Measurements from ENCODE around the gene NREP. TPM values are rescaled to one million over a fixed set of nuclear protein-coding genes. Genes with fewer than 3 reads are reported as not detected.

The NREP gene
- total RNA-seq, 1 donor from 2014 or later, result 19.3 TPM

DNA sequence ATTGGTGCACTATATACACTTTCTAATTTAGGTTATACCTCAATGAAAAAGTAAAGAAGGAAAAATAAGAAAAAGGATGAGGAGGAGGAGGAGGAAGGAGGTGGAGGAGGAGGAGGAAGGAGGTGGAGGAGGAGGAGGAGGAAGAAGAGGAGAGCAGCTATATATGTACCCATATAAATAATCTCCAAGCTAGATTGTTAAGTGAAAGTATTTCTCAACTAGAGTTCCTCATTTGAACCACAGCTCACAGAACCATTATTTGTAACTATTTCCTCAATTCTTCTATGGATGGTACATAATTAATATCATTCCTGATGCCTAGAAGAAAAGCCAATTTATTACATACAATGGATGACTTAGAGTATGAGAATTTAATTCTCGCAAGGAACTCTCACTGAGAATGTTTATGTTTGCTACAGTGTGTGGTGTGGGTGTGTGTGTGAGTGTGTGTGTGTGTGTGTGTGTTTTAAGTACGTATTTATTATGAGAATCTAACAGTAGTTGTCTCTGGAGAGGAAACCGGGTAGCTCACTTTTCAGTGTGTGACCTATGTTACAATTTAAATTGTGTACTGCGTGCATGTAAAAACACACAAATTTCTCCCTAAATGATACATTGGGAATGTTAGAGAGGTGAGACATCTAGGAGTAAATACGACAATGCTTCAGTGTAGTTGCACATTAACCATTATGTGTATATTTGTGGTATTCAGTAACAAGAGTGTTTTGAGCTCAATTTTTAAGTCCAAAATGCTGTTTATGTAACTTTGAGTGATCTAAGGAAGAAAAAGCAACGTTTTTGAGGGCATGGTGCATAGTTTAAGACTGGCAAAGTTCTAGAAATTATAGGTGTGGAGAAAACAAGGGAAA lies 20.2 kb upstream of the NREP start:
- H3K36me3 ChIP-seq, result no peaks in the 10 kb centered on the region
- intact Hi-C loops (cut with DNase I), result no loop called here
- no peaks in the 10 kb centered on the region for H3K27me3 ChIP-seq
- peaks cover 17% of the 10 kb centered on the region for H3K4me1 ChIP-seq
- TF ChIP-seq, protein P1, sequence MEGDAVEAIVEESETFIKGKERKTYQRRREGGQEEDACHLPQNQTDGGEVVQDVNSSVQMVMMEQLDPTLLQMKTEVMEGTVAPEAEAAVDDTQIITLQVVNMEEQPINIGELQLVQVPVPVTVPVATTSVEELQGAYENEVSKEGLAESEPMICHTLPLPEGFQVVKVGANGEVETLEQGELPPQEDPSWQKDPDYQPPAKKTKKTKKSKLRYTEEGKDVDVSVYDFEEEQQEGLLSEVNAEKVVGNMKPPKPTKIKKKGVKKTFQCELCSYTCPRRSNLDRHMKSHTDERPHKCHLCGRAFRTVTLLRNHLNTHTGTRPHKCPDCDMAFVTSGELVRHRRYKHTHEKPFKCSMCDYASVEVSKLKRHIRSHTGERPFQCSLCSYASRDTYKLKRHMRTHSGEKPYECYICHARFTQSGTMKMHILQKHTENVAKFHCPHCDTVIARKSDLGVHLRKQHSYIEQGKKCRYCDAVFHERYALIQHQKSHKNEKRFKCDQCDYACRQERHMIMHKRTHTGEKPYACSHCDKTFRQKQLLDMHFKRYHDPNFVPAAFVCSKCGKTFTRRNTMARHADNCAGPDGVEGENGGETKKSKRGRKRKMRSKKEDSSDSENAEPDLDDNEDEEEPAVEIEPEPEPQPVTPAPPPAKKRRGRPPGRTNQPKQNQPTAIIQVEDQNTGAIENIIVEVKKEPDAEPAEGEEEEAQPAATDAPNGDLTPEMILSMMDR (IDR thresholded peaks at IDR 0.05), result no peak
- no peak overlapping the region for H3K4me3 ChIP-seq
- peak; percentile 27 for ATAC-seq
- no peaks in the 10 kb centered on the region for H3K9me3 ChIP-seq
- DNase-seq, result no peak
- no peak overlapping the region for H3K27ac ChIP-seq

GRCh38 chr5:111775224-111775623 lies 18.2 kb upstream of the NREP start:
- intact Hi-C loops (cut with DNase I), result no loop called here
- Histone ChIP-seq H3K27ac (no peak overlapping the region), H3K4me1 (peaks cover 16% of the 10 kb centered on the region), H3K4me3 (no peak overlapping the region), H3K9me3 (no peaks in the 10 kb centered on the region), H3K27me3 (no peaks in the 10 kb centered on the region), H3K36me3 (no peaks in the 10 kb centered on the region)
- DNase-seq (no peak), ATAC-seq (peak; percentile 74)
- TF ChIP-seq, protein P1 (IDR thresholded peaks at IDR 0.05), result no peak

DNA sequence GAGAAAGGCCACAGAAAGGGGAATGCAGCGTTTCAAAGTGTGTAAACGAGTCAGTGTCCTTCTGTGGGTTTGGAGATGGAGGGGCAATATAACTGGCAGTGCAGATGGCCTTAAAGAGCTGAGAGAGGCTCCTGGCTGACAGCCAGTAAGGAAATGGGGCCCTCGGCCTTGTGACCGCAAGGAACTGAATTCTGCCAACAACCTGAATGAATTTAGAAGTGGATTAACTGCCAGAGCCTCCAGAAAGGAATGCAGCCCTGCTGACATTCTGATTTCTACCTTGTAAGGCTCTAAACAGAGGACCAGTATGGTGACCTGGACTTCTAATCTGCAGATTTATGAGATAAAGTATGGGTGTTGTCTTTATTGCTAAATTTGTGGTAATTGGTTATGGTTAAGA lies 17.5 kb upstream of the NREP start:
- H3K9me3 ChIP-seq, result no peaks in the 10 kb centered on the region
- no peak overlapping the region for H3K27ac ChIP-seq
- no peak overlapping the region for H3K4me3 ChIP-seq
- intact Hi-C loops (cut with DNase I), result no loop called here
- H3K27me3 ChIP-seq, result no peaks in the 10 kb centered on the region
- TF ChIP-seq, protein P1 (IDR thresholded peaks at IDR 0.05), result no peak
- no peaks in the 10 kb centered on the region for H3K36me3 ChIP-seq
- H3K4me1 ChIP-seq, result peaks cover 13% of the 10 kb centered on the region
- peak; percentile 71 for DNase-seq
- peak; percentile 74 for ATAC-seq

DNA sequence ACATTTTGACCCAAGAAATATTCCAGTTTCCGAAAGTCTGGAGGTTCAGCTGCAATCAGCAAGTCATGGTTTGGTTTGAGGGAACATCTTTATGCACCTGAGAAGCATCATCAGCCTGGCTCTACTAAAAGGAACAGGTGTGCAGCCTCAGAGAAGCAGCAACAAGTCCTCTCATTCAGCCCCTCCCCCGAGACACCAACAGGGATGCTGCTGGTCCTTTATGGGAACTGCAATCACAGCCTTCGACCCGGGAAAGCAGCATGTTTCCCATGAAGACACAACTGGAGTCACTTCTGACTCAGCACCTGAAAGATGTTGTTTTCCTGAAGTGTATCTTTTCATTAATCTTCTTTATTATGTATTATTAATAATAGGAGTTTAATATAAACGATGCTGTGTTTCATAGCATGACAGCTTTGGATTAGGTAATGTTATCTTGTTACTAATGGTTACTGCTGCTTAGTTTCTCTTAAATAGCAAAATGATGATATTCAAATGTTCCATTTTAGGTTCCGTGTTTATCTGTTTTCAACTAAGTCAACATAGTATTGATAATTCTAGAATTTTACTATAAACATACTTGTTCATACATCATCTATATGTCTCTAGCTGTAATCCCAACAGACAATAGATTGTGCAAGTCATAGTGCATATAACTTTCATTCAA lies 15.6 kb upstream of the NREP start:
- peaks cover 13% of the 10 kb centered on the region for H3K4me1 ChIP-seq
- no peaks in the 10 kb centered on the region for H3K9me3 ChIP-seq
- no peak for ATAC-seq
- intact Hi-C loops (cut with DNase I), result no loop called here
- no peaks in the 10 kb centered on the region for H3K27me3 ChIP-seq
- no peaks in the 10 kb centered on the region for H3K36me3 ChIP-seq
- no peak overlapping the region for H3K4me3 ChIP-seq
- no peak for DNase-seq
- H3K27ac ChIP-seq, result no peak overlapping the region
- TF ChIP-seq, protein P1 (IDR thresholded peaks at IDR 0.05), result no peak

GRCh38 chr5:111769541-111769940 lies 12.5 kb upstream of the NREP start:
- H3K4me3 ChIP-seq, result no peak overlapping the region
- intact Hi-C loops (cut with DNase I), result no loop called here
- DNase-seq (no peak), ATAC-seq (no peak)
- TF ChIP-seq, protein P1 (IDR thresholded peaks at IDR 0.05), result no peak
- H3K9me3 ChIP-seq, result no peaks in the 10 kb centered on the region
- no peaks in the 10 kb centered on the region for H3K36me3 ChIP-seq
- H3K27me3 ChIP-seq, result no peaks in the 10 kb centered on the region
- peaks cover 4% of the 10 kb centered on the region for H3K4me1 ChIP-seq
- no peak overlapping the region for H3K27ac ChIP-seq

All from upper lobe of right lung (tissue), 1 donor.